Esophagus squamous epithelium (tissue), 5 donors: ENCODE data around the gene AXIN2. TPM values are rescaled to one million over a fixed set of nuclear protein-coding genes. Genes with fewer than 3 reads are reported as not detected.

ENCODE experiments used
- DNase-seq: peaks from one replicate; lab custom pipeline; 2025; lab: John Stamatoyannopoulos, UW
- H3K27ac ChIP-seq, 4 donors: fragments of 200-600 bp; sonication (generic); one replicate each; pipeline ENCODE4 v1.5.1; 2016 to 2019; ENCODE audit warnings: mild to moderate bottlenecking in 1 of 4
- H3K27me3 ChIP-seq, 4 donors: fragments of 200-600 bp; sonication (generic); 1 replicate in 3 of 4; 2 replicates in 1 of 4; pipeline versions ENCODE4 v1.5.1 to v1.6.0; 2017 to 2021; ENCODE audit warnings: antibody characterized with exemption in 1 of 4
- H3K36me3 ChIP-seq, 3 donors: fragments of 200-600 bp; sonication (generic); one replicate each; pipeline ENCODE4 v1.5.1; 2016 to 2019
- H3K4me1 ChIP-seq, 3 donors: fragments of 200-600 bp; sonication (generic); one replicate each; pipeline ENCODE4 v1.5.1; 2017 to 2019
- H3K4me3 ChIP-seq, 4 donors: fragments of 200-600 bp; sonication (generic); 1 replicate in 3 of 4; 2 replicates in 1 of 4; pipeline ENCODE4 v1.5.1; 2016 to 2019; ENCODE audit warnings: mild to moderate bottlenecking in 2 of 4, moderate library complexity in 1 of 4
- H3K9me3 ChIP-seq, 3 donors: fragments of 200-600 bp; sonication (generic); one replicate each; pipeline ENCODE4 v1.5.1; 2016 to 2019
- CTCF ChIP-seq, 6 experiments: fragments of 450-650 bp in 4 of 6; fragments of 200-600 bp in 2 of 6; sonication (generic) in 2 of 6; IDR thresholded peaks; one replicate each; pipeline ENCODE4 v1.5.1; 2016 to 2019; ENCODE audit warnings: antibody characterized with exemption in 6 of 6, mild to moderate bottlenecking in 4 of 6, moderate library complexity in 4 of 6
- POLR2A ChIP-seq, 4 donors: fragments of 450-650 bp; IDR thresholded peaks; one replicate each; pipeline ENCODE4 v1.6.1; 2017; ENCODE audit warnings: antibody characterized with exemption in 4 of 4, mild to moderate bottlenecking in 4 of 4, moderate library complexity in 3 of 4
- WGBS, 2 donors: methylation state at CpG; one replicate each; pipeline ENCODE4 v1.1.5; 2018; 5-methylcytosine and 5-hydroxymethylcytosine counted together
- intact Hi-C: fragments of 100-400 bp; cut with DNase I; formaldehyde crosslinking; loops from one replicate; pipeline ENCODE4 v1.15.0; 2022
- total RNA-seq, 4 donors: library from RNA; depleted of rRNA; stranded (reverse); fragments of >200 nt; gene quantifications; one replicate each; pipeline ENCODE4 v1.1.0, GENCODE V29; 2016
- donor health status: DM: yes; HTN: yes; CAD: no.

Gene AXIN2
- total RNA-seq, 4 donors from 2014 or later, result 0.83 to 10.9 (median 6.2) TPM

- H3K36me3 ChIP-seq, result peaks cover 0 to 22% (median 0%) of the 10 kb centered on the region in 3 donors
- no peak overlapping the region for H3K4me3 ChIP-seq
- DNase-seq, result no peak
- H3K27me3 ChIP-seq, result no peaks in the 10 kb centered on the region
- peak overlapping the region in 3 of 4 donors; percentile 53 to 66 (median 61) for H3K27ac ChIP-seq
- H3K4me1 ChIP-seq, result peaks cover 4 to 76% (median 20%) of the 10 kb centered on the region in 3 donors
- intact Hi-C loops, result no loop called here
- WGBS, 2 donors, result 71 to 76% methylated on average over 8 to 9 of the region's 17 CpGs
- H3K9me3 ChIP-seq, result no peaks in the 10 kb centered on the region
- TF ChIP-seq CTCF (IDR thresholded peaks at IDR 0.05) (no peak), POLR2A (IDR thresholded peaks at IDR 0.05) (no peak)
Observed at GRCh38 chr17:65545705-65546523, 15.5 kb downstream of the AXIN2 start.

- intact Hi-C loops, result no loop called here
- no peaks in the 10 kb centered on the region for H3K27me3 ChIP-seq
- TF ChIP-seq POLR2A (IDR thresholded peaks at IDR 0.05) (no peak), CTCF (IDR thresholded peaks at IDR 0.05) (no peak)
- no peak overlapping the region for H3K4me3 ChIP-seq
- no peak for DNase-seq
- H3K9me3 ChIP-seq, result no peaks in the 10 kb centered on the region
- peak overlapping the region in 1 of 4 donors; percentile 66 for H3K27ac ChIP-seq
- peaks cover 4 to 79% (median 16%) of the 10 kb centered on the region in 3 donors for H3K4me1 ChIP-seq
- peaks cover 0 to 32% (median 0%) of the 10 kb centered on the region in 3 donors for H3K36me3 ChIP-seq
- 73 to 86% methylated on average over 11 of the region's 11 CpGs for WGBS, 2 donors
Observed at GRCh38 chr17:65544672-65545071, 16.8 kb downstream of the AXIN2 start.

- intact Hi-C loops, result no loop called here
- peaks cover 0 to 29% (median 6%) of the 10 kb centered on the region in 3 donors for H3K36me3 ChIP-seq
Observed at GRCh38 chr17:65542610-65543009, 18.8 kb downstream of the AXIN2 start.

GRCh38 chr17:65542067-65542466, 19.4 kb downstream of the AXIN2 start:
- Histone ChIP-seq H3K4me1 (peaks cover 4 to 79% (median 13%) of the 10 kb centered on the region in 3 donors), H3K4me3 (no peak overlapping the region), H3K9me3 (no peaks in the 10 kb centered on the region), H3K27ac (no peak overlapping the region), H3K27me3 (no peaks in the 10 kb centered on the region), H3K36me3 (peaks cover 0 to 35% (median 12%) of the 10 kb centered on the region in 3 donors)
- intact Hi-C loops, result no loop called here
- no peak for DNase-seq
- TF ChIP-seq CTCF (IDR thresholded peaks at IDR 0.05), result no peak
- no peak for TF ChIP-seq POLR2A (IDR thresholded peaks at IDR 0.05)
- 81 to 87% methylated on average over 1 of the region's 1 CpG for WGBS, 2 donors

More at GRCh38 chr17:65542610-65543009, 18.8 kb downstream of the AXIN2 start:
- Histone ChIP-seq H3K9me3 (no peaks in the 10 kb centered on the region), H3K4me1 (peaks cover 4 to 80% (median 16%) of the 10 kb centered on the region in 3 donors), H3K27me3 (no peaks in the 10 kb centered on the region), H3K4me3 (no peak overlapping the region), H3K27ac (no peak overlapping the region)
- DNase-seq, result no peak
- TF ChIP-seq POLR2A (IDR thresholded peaks at IDR 0.05), result no peak
- no peak for TF ChIP-seq CTCF (IDR thresholded peaks at IDR 0.05)

GRCh38 chr17:65541453-65541852, 20.0 kb downstream of the AXIN2 start:
- Histone ChIP-seq H3K4me3 (no peak overlapping the region), H3K27me3 (no peaks in the 10 kb centered on the region), H3K36me3 (peaks cover 0 to 41% (median 16%) of the 10 kb centered on the region in 3 donors), H3K4me1 (peaks cover 4 to 79% (median 7%) of the 10 kb centered on the region in 3 donors), H3K9me3 (no peaks in the 10 kb centered on the region), H3K27ac (no peak overlapping the region)
- TF ChIP-seq POLR2A (IDR thresholded peaks at IDR 0.05), result no peak
- TF ChIP-seq CTCF (IDR thresholded peaks at IDR 0.05), result no peak
- DNase-seq, result no peak
- WGBS, 2 donors, result 78 to 83% methylated on average over 3 to 8 of the region's 8 CpGs
- intact Hi-C loops, result no loop called here
